HCT116 (cell line): Measurements from ENCODE around the gene KCNMB4. TPM values are rescaled to one million over a fixed set of nuclear protein-coding genes. Genes with fewer than 3 reads are reported as not detected.

Experiments
- ATAC-seq: fragments of 200-7000 bp; cut with Tn5 transposase; 2 replicates; pipeline ENCODE4 v1.9.1; 2020; ENCODE audit warnings: mild to moderate bottlenecking, moderate library complexity
- BruUV-seq: library from RNA; stranded (reverse); fragments of 400-500 nt; replicated peaks from 2 replicates; lab custom pipeline; 2021; lab: Mats Ljungman, UMichigan
- CTCF ChIA-PET: fragments of 300-600 bp; sonication (Branson Sonifier 250); formaldehyde crosslinking; loops from one replicate; lab custom pipeline; 2021; ENCODE audit warnings: antibody characterized with exemption; lab: Charles Lee
- POLR2A ChIA-PET: fragments of 300-600, 350-600 bp; sonication (Branson Sonifier 250); formaldehyde crosslinking; loops from one replicate; lab custom pipeline; 2021; ENCODE audit warnings: antibody characterized with exemption; lab: Charles Lee
- RAD21 ChIA-PET, 2 experiments: fragments of 300-600 bp; sonication (Branson Sonifier 250); formaldehyde crosslinking; loops; one replicate each; lab custom pipeline; 2023; ENCODE audit warnings: low total read pairs in 2 of 2; ENCODE audit not compliant: uncharacterized antibody in 2 of 2, unreplicated experiment in 2 of 2, low non-redundant PET in 1 of 2; lab: Charles Lee
- DNase-seq: peaks from one replicate; pipeline ENCODE4 v3.0.0-alpha.2; 2010; ENCODE audit warnings: low read depth, low spot score
- H2AFZ ChIP-seq: fragments of 200-600 bp; shearing (Covaris generic), sonication (generic); 2 replicates; pipeline ENCODE4 v1.6.1; 2017; ENCODE audit warnings: low read depth, mixed run types, mixed read lengths, antibody characterized with exemption, low read length; ENCODE audit not compliant: poor library complexity, severe bottlenecking
- H3K27ac ChIP-seq: 2 replicates; pipeline ENCODE4 v1.5.1; 2012; ENCODE audit warnings: low read depth, low read length
- H3K27me3 ChIP-seq: fragments of 200-600 bp; sonication (generic); 2 replicates; pipeline ENCODE4 v1.6.1; 2016; ENCODE audit warnings: mixed run types, low read length, mixed read lengths; ENCODE audit not compliant: insufficient read depth
- H3K36me3 ChIP-seq, 2 experiments: fragments of 200-500 bp in 1 of 2; fragments of 200-600 bp in 1 of 2; sonication (Bioruptor generic) in 1 of 2; sonication (generic) in 1 of 2; 2 replicates each; pipeline versions ENCODE4 v1.5.1 to v1.6.1; 2014 to 2016; ENCODE audit warnings: low read length in 2 of 2, inconsistent platforms in 1 of 2, mixed read lengths in 1 of 2, mixed run types in 1 of 2; ENCODE audit not compliant: insufficient read depth in 2 of 2, control insufficient read depth in 1 of 2
- H3K4me1 ChIP-seq, 2 experiments: fragments of 200-600 bp in 1 of 2; sonication (generic) in 1 of 2; 2 replicates each; pipeline versions ENCODE4 v1.5.1 to v1.6.1; 2012 to 2017; ENCODE audit warnings: low read length in 2 of 2, inconsistent platforms in 1 of 2, mild to moderate bottlenecking in 1 of 2, mixed read lengths in 1 of 2, mixed run types in 1 of 2, moderate library complexity in 1 of 2; ENCODE audit not compliant: insufficient read depth in 2 of 2, control insufficient read depth in 1 of 2
- H3K4me2 ChIP-seq: fragments of 200-600 bp; sonication (generic); 2 replicates; pipeline ENCODE4 v1.6.1; 2017; ENCODE audit warnings: mixed run types, low read length, mixed read lengths
- H3K4me3 ChIP-seq, 2 experiments: fragments of 200-600 bp in 1 of 2; sonication (generic) in 1 of 2; replicated peaks in 1 of 2; 2 replicates each; pipeline ENCODE4 v1.5.1; 2011 to 2016; ENCODE audit warnings: low read length in 2 of 2, control low read depth in 1 of 2, low read depth in 1 of 2, mild to moderate bottlenecking in 1 of 2, mixed read lengths in 1 of 2, mixed run types in 1 of 2
- H3K79me2 ChIP-seq: fragments of 200-600 bp; sonication (generic); 2 replicates; pipeline ENCODE4 v1.6.1; 2017; ENCODE audit warnings: mild to moderate bottlenecking, mixed run types, low read length, moderate library complexity, mixed read lengths; ENCODE audit not compliant: insufficient read depth
- H3K9ac ChIP-seq: fragments of 200-600 bp; sonication (generic); 2 replicates; pipeline ENCODE4 v1.6.1; 2016; ENCODE audit warnings: low read length, mixed read lengths
- H3K9me2 ChIP-seq: fragments of 200-600 bp; sonication (generic), shearing (Covaris generic); 2 replicates; pipeline ENCODE4 v1.6.1; 2017; ENCODE audit warnings: mixed run types, mild to moderate bottlenecking, moderate library complexity; ENCODE audit not compliant: insufficient read depth
- H3K9me3 ChIP-seq, 2 experiments: fragments of 200-500 bp in 1 of 2; fragments of 200-600 bp in 1 of 2; sonication (Bioruptor generic) in 1 of 2; sonication (generic) in 1 of 2; 2 replicates each; pipeline ENCODE4 v1.6.1; 2014 to 2017; ENCODE audit warnings: low read length in 2 of 2, mixed read lengths in 2 of 2, inconsistent platforms in 1 of 2, low read depth in 1 of 2, mild to moderate bottlenecking in 1 of 2, mixed run types in 1 of 2, moderate library complexity in 1 of 2; ENCODE audit not compliant: control insufficient read depth in 1 of 2, insufficient read depth in 1 of 2
- H4K20me1 ChIP-seq: fragments of 200-600 bp; sonication (generic), shearing (Covaris generic); 2 replicates; pipeline ENCODE4 v1.6.1; 2017; ENCODE audit warnings: mixed run types, mild to moderate bottlenecking, moderate library complexity; ENCODE audit not compliant: insufficient read depth
- CBX3 ChIP-seq: IDR thresholded peaks from 2 replicates; pipeline ENCODE4 v1.6.1; 2012; ENCODE audit warnings: low read depth
- EGR1 ChIP-seq: IDR thresholded peaks from 2 replicates; pipeline ENCODE4 v1.6.1; 2012; ENCODE audit warnings: low read depth
- ELF1 ChIP-seq: IDR thresholded peaks from 2 replicates; pipeline ENCODE4 v1.6.1; 2012; ENCODE audit warnings: low read depth, borderline replicate concordance
- EZH2 ChIP-seq: fragments of 200-600 bp; sonication (generic); IDR thresholded peaks from 2 replicates; pipeline ENCODE4 v1.6.1; 2017; ENCODE audit warnings: antibody characterized with exemption, mixed run types
- EZH2phosphoT487 ChIP-seq: fragments of 200-600 bp; IDR thresholded peaks from 2 replicates; pipeline ENCODE4 v1.6.1; 2018; ENCODE audit warnings: antibody characterized with exemption, borderline replicate concordance
- JUND ChIP-seq: IDR thresholded peaks from 2 replicates; pipeline ENCODE4 v1.6.1; 2012
- POLR2A ChIP-seq: IDR thresholded peaks from 2 replicates; pipeline ENCODE4 v1.7.0; 2011; ENCODE audit warnings: borderline replicate concordance; ENCODE audit not compliant: insufficient read depth, insufficient read length; ENCODE audit errors: extremely low read depth
- RAD21 ChIP-seq: IDR thresholded peaks from 2 replicates; pipeline ENCODE4 v1.6.1; 2012; ENCODE audit warnings: low read depth, mild to moderate bottlenecking
- SIN3A ChIP-seq: IDR thresholded peaks from 2 replicates; pipeline ENCODE4 v1.6.1; 2012; ENCODE audit warnings: low read depth
- SP1 ChIP-seq: IDR thresholded peaks from 2 replicates; pipeline ENCODE4 v1.6.1; 2012; ENCODE audit warnings: low read depth
- ZBTB33 ChIP-seq: IDR thresholded peaks from 2 replicates; pipeline ENCODE4 v1.6.1; 2011; ENCODE audit warnings: mild to moderate bottlenecking, low read length, moderate library complexity; ENCODE audit not compliant: insufficient replicate concordance; ENCODE audit errors: extremely low read depth
- intact Hi-C: fragments of 100-400 bp; cut with micrococcal nuclease; formaldehyde crosslinking; loops from 2 replicates; pipeline ENCODE4 v1.10.0; 2022
- total RNA-seq: library from RNA; stranded (reverse); gene quantifications from one replicate; pipeline ENCODE4 v1.2.1, GENCODE V29; 2021; ENCODE audit not compliant: unreplicated experiment

The KCNMB4 gene
- total RNA-seq, 1 experiment from 2014 or later = 5.0 TPM

DNA sequence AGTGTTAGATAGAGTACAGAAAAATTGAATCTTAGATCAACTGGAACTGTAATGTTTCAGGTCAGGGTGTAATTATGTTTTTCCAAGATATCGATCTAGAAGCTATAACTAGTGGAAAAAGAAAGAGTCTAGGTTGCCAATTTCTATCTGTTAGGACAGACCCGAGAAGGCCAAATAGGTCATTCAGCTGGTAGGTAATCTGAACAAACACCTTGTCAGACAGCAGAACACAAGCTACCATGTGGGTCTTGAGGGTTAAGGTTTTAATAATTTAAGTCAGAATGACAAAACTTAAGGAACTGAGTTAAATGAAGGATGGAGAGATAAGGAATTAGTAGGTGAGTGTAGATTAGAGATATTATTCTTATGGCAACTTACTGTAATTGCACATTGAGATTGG is 44.9 kb upstream of the KCNMB4 start:
- no peak overlapping the region for H2AFZ ChIP-seq
- POLR2A ChIA-PET = no interaction called here
- intact Hi-C loops = no loop called here
- DNase-seq (no peak), ATAC-seq (no peak)
- H3K4me2 ChIP-seq = no peak overlapping the region
- BruUV-seq = no TSS peak
- RAD21 ChIA-PET = no interaction called here
- CTCF ChIA-PET = no interaction called here
- peaks cover 17% of the 10 kb centered on the region for H3K79me2 ChIP-seq
- H3K9me3 ChIP-seq = no peaks in the 10 kb centered on the region
- H3K36me3 ChIP-seq = no peaks in the 10 kb centered on the region; a peak in 1 of 4 replicates
- H3K27ac ChIP-seq = no peak overlapping the region
- H3K4me1 ChIP-seq = no peaks in the 10 kb centered on the region
- H3K27me3 ChIP-seq = no peaks in the 10 kb centered on the region
- H3K4me3 ChIP-seq = no peak overlapping the region
- H3K9me2 ChIP-seq = no peaks in the 10 kb centered on the region
- no peak overlapping the region for H3K9ac ChIP-seq
- H4K20me1 ChIP-seq = peaks cover 6% of the 10 kb centered on the region; the same call in 1 of the 2 replicates
- TF ChIP-seq EGR1 (no peak), CBX3 (no peak), POLR2A (no peak), SP1 (no peak), RAD21 (no peak), ELF1 (no peak), ZBTB33 (no peak), EZH2 (no peak), EZH2phosphoT487 (no peak), SIN3A (no peak), JUND (no peak)
